Testis (tissue), 2 donors: ENCODE results near the gene FAM133A.

Experiments
- POLR2A ChIP-seq: fragments of 450-650 bp; IDR thresholded peaks from one replicate; pipeline ENCODE4 v1.6.1; 2017; ENCODE audit warnings: antibody characterized with exemption, mild to moderate bottlenecking, moderate library complexity
- TF ChIP-seq, protein P1 (sequence below), 3 experiments: fragments of 450-650 bp in 2 of 3; fragments of 200-600 bp in 1 of 3; sonication (generic) in 1 of 3; IDR thresholded peaks; one replicate each; pipeline ENCODE4 v1.5.1; 2016 to 2019; ENCODE audit warnings: antibody characterized with exemption in 3 of 3, mild to moderate bottlenecking in 2 of 3, moderate library complexity in 1 of 3

DNA sequence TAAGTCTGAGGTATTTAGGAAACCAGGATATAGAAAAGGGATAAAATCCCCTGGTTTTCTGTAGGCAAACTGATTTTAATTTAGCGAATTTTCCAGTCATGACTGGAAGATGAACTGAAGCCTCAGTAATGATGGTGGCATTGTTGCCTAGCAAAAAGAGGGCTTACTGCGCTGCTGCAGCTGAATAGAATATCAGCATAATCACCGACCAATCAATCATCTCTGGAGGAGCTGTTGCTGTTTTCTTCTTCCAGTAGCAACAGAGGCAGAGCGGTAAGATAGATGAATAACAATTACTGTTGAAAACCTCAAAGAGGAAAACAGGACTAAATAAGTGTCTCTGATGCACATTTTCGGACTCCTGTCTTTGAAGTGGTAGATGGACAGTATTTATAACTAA, 86.2 kb downstream of the FAM133A start:
- TF ChIP-seq, protein P1, sequence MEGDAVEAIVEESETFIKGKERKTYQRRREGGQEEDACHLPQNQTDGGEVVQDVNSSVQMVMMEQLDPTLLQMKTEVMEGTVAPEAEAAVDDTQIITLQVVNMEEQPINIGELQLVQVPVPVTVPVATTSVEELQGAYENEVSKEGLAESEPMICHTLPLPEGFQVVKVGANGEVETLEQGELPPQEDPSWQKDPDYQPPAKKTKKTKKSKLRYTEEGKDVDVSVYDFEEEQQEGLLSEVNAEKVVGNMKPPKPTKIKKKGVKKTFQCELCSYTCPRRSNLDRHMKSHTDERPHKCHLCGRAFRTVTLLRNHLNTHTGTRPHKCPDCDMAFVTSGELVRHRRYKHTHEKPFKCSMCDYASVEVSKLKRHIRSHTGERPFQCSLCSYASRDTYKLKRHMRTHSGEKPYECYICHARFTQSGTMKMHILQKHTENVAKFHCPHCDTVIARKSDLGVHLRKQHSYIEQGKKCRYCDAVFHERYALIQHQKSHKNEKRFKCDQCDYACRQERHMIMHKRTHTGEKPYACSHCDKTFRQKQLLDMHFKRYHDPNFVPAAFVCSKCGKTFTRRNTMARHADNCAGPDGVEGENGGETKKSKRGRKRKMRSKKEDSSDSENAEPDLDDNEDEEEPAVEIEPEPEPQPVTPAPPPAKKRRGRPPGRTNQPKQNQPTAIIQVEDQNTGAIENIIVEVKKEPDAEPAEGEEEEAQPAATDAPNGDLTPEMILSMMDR (IDR thresholded peaks at IDR 0.05): no peak
- TF ChIP-seq POLR2A: no peak
